SK-N-SH (cell line): ENCODE data around the gene TNFAIP8L3. TPM values are rescaled to one million over a fixed set of nuclear protein-coding genes. Genes with fewer than 3 reads are reported as not detected.

ENCODE experiments used
- CTCF ChIA-PET: fragments of 300-600, 350-600 bp; formaldehyde crosslinking; extraction: SDS; loops from one replicate; lab custom pipeline; 2021; lab: Yijun Ruan, JAX
- POLR2A ChIA-PET: fragments of 350-600 bp; sonication (Branson Sonifier 250); formaldehyde crosslinking; extraction: SDS; loops from one replicate; lab custom pipeline; 2020; ENCODE audit warnings: antibody characterized with exemption, inconsistent platforms; lab: Yijun Ruan, JAX
- DNase-seq: peaks from one replicate; pipeline ENCODE4 v3.0.0; 2012
- H2AFZ ChIP-seq: fragments of 200-600 bp; sonication (generic); 2 replicates; pipeline ENCODE4 v1.8.1; 2016; ENCODE audit warnings: antibody characterized with exemption, mild to moderate bottlenecking, low read depth
- H3F3A ChIP-seq: fragments of 200-600 bp; sonication (generic); replicated peaks from 2 replicates; pipeline ENCODE3; 2016; ENCODE audit warnings: antibody characterized with exemption, mild to moderate bottlenecking; ENCODE audit not compliant: insufficient read depth
- H3K27ac ChIP-seq, 2 experiments: fragments of 200-500 bp in 1 of 2; fragments of 200-600 bp in 1 of 2; sonication (Bioruptor generic) in 1 of 2; sonication (generic), shearing (Covaris generic) in 1 of 2; 2 replicates each; pipeline versions ENCODE4 v1.5.1 to v1.6.1; 2014 to 2016; ENCODE audit warnings: low read depth in 2 of 2, inconsistent platforms in 1 of 2, low read length in 1 of 2, mild to moderate bottlenecking in 1 of 2, mixed read lengths in 1 of 2
- H3K27me3 ChIP-seq: fragments of 200-600 bp; sonication (generic), shearing (Covaris generic); 2 replicates; pipeline ENCODE4 v1.6.1; 2016; ENCODE audit warnings: mixed run types; ENCODE audit not compliant: insufficient read depth
- H3K36me3 ChIP-seq, 2 experiments: fragments of 200-500 bp in 1 of 2; fragments of 200-600 bp in 1 of 2; sonication (Bioruptor generic) in 1 of 2; sonication (generic) in 1 of 2; replicated peaks in 1 of 2; 2 replicates each; pipeline versions ENCODE3 to v1.5.1; 2014 to 2016; ENCODE audit warnings: low read length in 1 of 2, mild to moderate bottlenecking in 1 of 2; ENCODE audit not compliant: insufficient read depth in 2 of 2, control insufficient read depth in 1 of 2
- H3K4me1 ChIP-seq, 2 experiments: fragments of 200-500 bp in 1 of 2; fragments of 200-600 bp in 1 of 2; sonication (Bioruptor generic) in 1 of 2; sonication (generic), shearing (Covaris generic) in 1 of 2; 2 replicates each; pipeline versions ENCODE4 v1.5.1 to v1.6.1; 2014 to 2016; ENCODE audit warnings: low read depth in 1 of 2, low read length in 1 of 2, mixed run types in 1 of 2; ENCODE audit not compliant: insufficient read depth in 2 of 2, control insufficient read depth in 1 of 2
- H3K4me2 ChIP-seq: fragments of 200-600 bp; sonication (generic), shearing (Covaris generic); 2 replicates; pipeline ENCODE4 v1.6.1; 2017; ENCODE audit warnings: mixed run types
- H3K4me3 ChIP-seq, 2 experiments: fragments of 200-500 bp in 1 of 2; fragments of 200-600 bp in 1 of 2; sonication (Bioruptor generic) in 1 of 2; sonication (generic), shearing (Covaris generic) in 1 of 2; 2 replicates each; pipeline versions ENCODE4 v1.5.1 to v1.8.1; 2014 to 2016; ENCODE audit warnings: low read depth in 2 of 2, inconsistent platforms in 1 of 2, low read length in 1 of 2, mild to moderate bottlenecking in 1 of 2, mixed read lengths in 1 of 2, moderate library complexity in 1 of 2
- H3K79me2 ChIP-seq: fragments of 200-600 bp; sonication (generic); 2 replicates; pipeline ENCODE4 v1.8.1; 2017; ENCODE audit warnings: mild to moderate bottlenecking; ENCODE audit not compliant: insufficient read depth
- H3K9ac ChIP-seq: fragments of 200-600 bp; sonication (generic); 2 replicates; pipeline ENCODE4 v1.6.1; 2017; ENCODE audit warnings: mixed run types
- H3K9me2 ChIP-seq: fragments of 200-600 bp; sonication (generic); 2 replicates; pipeline ENCODE4 v1.6.1; 2017; ENCODE audit warnings: mixed run types
- H3K9me3 ChIP-seq: fragments of 200-600 bp; sonication (generic); 2 replicates; pipeline ENCODE4 v1.6.1; 2017; ENCODE audit warnings: mixed run types, mild to moderate bottlenecking, moderate library complexity
- H4K20me1 ChIP-seq: fragments of 200-600 bp; sonication (generic); 2 replicates; pipeline ENCODE4 v1.6.1; 2017; ENCODE audit warnings: mild to moderate bottlenecking, mixed run types; ENCODE audit not compliant: insufficient read depth
- CHD2 ChIP-seq: fragments of 150-350 bp; IDR thresholded peaks from 2 replicates; pipeline ENCODE4 v1.6.1; 2018; ENCODE audit warnings: low read length; ENCODE audit not compliant: partially characterized antibody
- CTCF ChIP-seq: fragments of 200-600 bp; sonication (generic); IDR thresholded peaks from 2 replicates; pipeline ENCODE4 v1.6.1; 2017; ENCODE audit warnings: antibody characterized with exemption, mild to moderate bottlenecking, moderate library complexity
- EP300 ChIP-seq, 2 experiments: IDR thresholded peaks; 2 replicates each; pipeline versions ENCODE4 v1.4.0 to v1.6.1; 2012; ENCODE audit warnings: borderline replicate concordance in 1 of 2, low read depth in 1 of 2, low read length in 1 of 2
- FOSL2 ChIP-seq: IDR thresholded peaks from 2 replicates; pipeline ENCODE4 v1.4.0; 2012; ENCODE audit warnings: low read depth, mild to moderate bottlenecking, moderate library complexity, borderline replicate concordance
- FOXJ3 ChIP-seq: sonication (generic); formaldehyde crosslinking; IDR thresholded peaks from 2 replicates; pipeline ENCODE4 v1.5.1; 2020; ENCODE audit warnings: mild to moderate bottlenecking, missing genetic modification reagents
- MEF2A ChIP-seq: IDR thresholded peaks from 2 replicates; pipeline ENCODE4 v1.4.0; 2012; ENCODE audit warnings: low read depth, borderline replicate concordance
- MXI1 ChIP-seq: IDR thresholded peaks from 2 replicates; pipeline ENCODE4 v1.6.1; 2012; ENCODE audit warnings: mild to moderate bottlenecking, low read depth, low read length, improper control_type of control experiment
- POLR2AphosphoS5 ChIP-seq: IDR thresholded peaks from 2 replicates; pipeline ENCODE4 v1.6.1; 2012; ENCODE audit warnings: low read depth, low read length
- RXRA ChIP-seq: IDR thresholded peaks from 2 replicates; pipeline ENCODE4 v1.4.0; 2012; ENCODE audit warnings: low read depth, mild to moderate bottlenecking, borderline replicate concordance
- SIN3A ChIP-seq: IDR thresholded peaks from 2 replicates; pipeline ENCODE4 v1.6.1; 2012; ENCODE audit warnings: low read depth, mild to moderate bottlenecking, low read length, moderate library complexity, borderline replicate concordance
- TCF12 ChIP-seq: IDR thresholded peaks from 2 replicates; pipeline ENCODE4 v1.4.0; 2012
- TEAD4 ChIP-seq: IDR thresholded peaks from 2 replicates; pipeline ENCODE4 v1.4.0; 2012; ENCODE audit warnings: mild to moderate bottlenecking, borderline replicate concordance; ENCODE audit not compliant: insufficient read depth
- YY1 ChIP-seq: IDR thresholded peaks from 2 replicates; pipeline ENCODE4 v1.4.0; 2012; ENCODE audit warnings: low read depth, mild to moderate bottlenecking
- WGBS: methylation state at CpG from one replicate; pipeline ENCODE4 v1.1.6; 2017; ENCODE audit warnings: low lambda C conversion rate; 5-methylcytosine and 5-hydroxymethylcytosine counted together
- polyA plus RNA-seq, 3 experiments: library from polyadenylated mRNA; depleted of rRNA; stranded (reverse); fragments of >200 nt; gene quantifications; 2 replicates each; pipeline ENCODE4 v1.2.3, GENCODE V29; 2012
- TF ChIP-seq, protein P1 (sequence below): IDR thresholded peaks from 2 replicates; pipeline ENCODE4 v1.6.1; 2012; ENCODE audit warnings: mild to moderate bottlenecking, low read depth, low read length, moderate library complexity

The TNFAIP8L3 gene
- polyA plus RNA-seq, 1 of the 3 experiments (the other 2 are of a cell fraction) = 0.08 TPM

- no peak for TF ChIP-seq CHD2
- TF ChIP-seq FOSL2 = no peak
- no peak for TF ChIP-seq RXRA
- TF ChIP-seq CTCF = no peak
- TF ChIP-seq, protein P1, sequence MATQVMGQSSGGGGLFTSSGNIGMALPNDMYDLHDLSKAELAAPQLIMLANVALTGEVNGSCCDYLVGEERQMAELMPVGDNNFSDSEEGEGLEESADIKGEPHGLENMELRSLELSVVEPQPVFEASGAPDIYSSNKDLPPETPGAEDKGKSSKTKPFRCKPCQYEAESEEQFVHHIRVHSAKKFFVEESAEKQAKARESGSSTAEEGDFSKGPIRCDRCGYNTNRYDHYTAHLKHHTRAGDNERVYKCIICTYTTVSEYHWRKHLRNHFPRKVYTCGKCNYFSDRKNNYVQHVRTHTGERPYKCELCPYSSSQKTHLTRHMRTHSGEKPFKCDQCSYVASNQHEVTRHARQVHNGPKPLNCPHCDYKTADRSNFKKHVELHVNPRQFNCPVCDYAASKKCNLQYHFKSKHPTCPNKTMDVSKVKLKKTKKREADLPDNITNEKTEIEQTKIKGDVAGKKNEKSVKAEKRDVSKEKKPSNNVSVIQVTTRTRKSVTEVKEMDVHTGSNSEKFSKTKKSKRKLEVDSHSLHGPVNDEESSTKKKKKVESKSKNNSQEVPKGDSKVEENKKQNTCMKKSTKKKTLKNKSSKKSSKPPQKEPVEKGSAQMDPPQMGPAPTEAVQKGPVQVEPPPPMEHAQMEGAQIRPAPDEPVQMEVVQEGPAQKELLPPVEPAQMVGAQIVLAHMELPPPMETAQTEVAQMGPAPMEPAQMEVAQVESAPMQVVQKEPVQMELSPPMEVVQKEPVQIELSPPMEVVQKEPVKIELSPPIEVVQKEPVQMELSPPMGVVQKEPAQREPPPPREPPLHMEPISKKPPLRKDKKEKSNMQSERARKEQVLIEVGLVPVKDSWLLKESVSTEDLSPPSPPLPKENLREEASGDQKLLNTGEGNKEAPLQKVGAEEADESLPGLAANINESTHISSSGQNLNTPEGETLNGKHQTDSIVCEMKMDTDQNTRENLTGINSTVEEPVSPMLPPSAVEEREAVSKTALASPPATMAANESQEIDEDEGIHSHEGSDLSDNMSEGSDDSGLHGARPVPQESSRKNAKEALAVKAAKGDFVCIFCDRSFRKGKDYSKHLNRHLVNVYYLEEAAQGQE = no peak
- no peak overlapping the region for H3K27ac ChIP-seq
- ChIA-PET CTCF (interaction anchor here (0.7 to 3.5 kb wide), 5 partner anchors 10 to 119 kb away, joined by 3 to 19 read pairs (median 10); no protein-coding TSS in a partner anchor), POLR2A (no interaction called here)
- no peaks in the 10 kb centered on the region for H3K79me2 ChIP-seq
- H3K36me3 ChIP-seq = no peaks in the 10 kb centered on the region
- no peaks in the 10 kb centered on the region for H3K9me2 ChIP-seq
- no peaks in the 10 kb centered on the region for H3K9me3 ChIP-seq
- DNase-seq = no peak
- no peaks in the 10 kb centered on the region for H4K20me1 ChIP-seq
- no peaks in the 10 kb centered on the region for H3K27me3 ChIP-seq
- no peak overlapping the region for H2AFZ ChIP-seq
- peaks cover 3 to 4% of the 10 kb centered on the region in 2 experiments; a peak in 2 of 4 replicates for H3K4me1 ChIP-seq
- H3K4me3 ChIP-seq = no peak overlapping the region
- peaks cover 15% of the 10 kb centered on the region for H3F3A ChIP-seq
- no peak overlapping the region for H3K9ac ChIP-seq
- H3K4me2 ChIP-seq = no peak overlapping the region
These were observed 39.9 kb upstream of the TNFAIP8L3 start for GRCh38 chr15:51134416-51135199.

GRCh38 chr15:51133140-51133765 lies 38.5 kb upstream of the TNFAIP8L3 start:
- no peaks in the 10 kb centered on the region for H3K79me2 ChIP-seq
- peaks cover 15% of the 10 kb centered on the region for H3F3A ChIP-seq
- no peak overlapping the region for H2AFZ ChIP-seq
- no peaks in the 10 kb centered on the region for H3K9me3 ChIP-seq
- H3K4me1 ChIP-seq = peaks cover 3 to 4% of the 10 kb centered on the region in 2 experiments; a peak in 2 of 4 replicates
- H3K36me3 ChIP-seq = no peaks in the 10 kb centered on the region
- WGBS = 62% methylated on average over 7 of the region's 7 CpGs
- no peak overlapping the region for H3K27ac ChIP-seq
- no peaks in the 10 kb centered on the region for H3K27me3 ChIP-seq
- no peaks in the 10 kb centered on the region for H3K9me2 ChIP-seq
- DNase-seq = no peak
- H4K20me1 ChIP-seq = no peaks in the 10 kb centered on the region
- no peak overlapping the region for H3K9ac ChIP-seq
- peak overlapping the region; percentile 20; the same call in 1 of the 2 replicates for H3K4me2 ChIP-seq
- POLR2A ChIA-PET = no interaction called here
- H3K4me3 ChIP-seq = peak overlapping the region in 1 of 2 experiments; percentile 47; a peak in 1 of 4 replicates
- CTCF ChIA-PET = interaction anchor here (0.7 to 3.5 kb wide), 19 partner anchors 9 to 247 kb away, joined by 3 to 19 read pairs (median 5); no protein-coding TSS in a partner anchor
- TF ChIP-seq MXI1 (no peak), TCF12 (no peak), CHD2 (no peak), YY1 (no peak), FOXJ3 (CRISPR knock-in tag) (no peak), EP300 (IDR thresholded peaks at IDR 0.05; ENCODE audit: borderline replicate concordance in 1 of 2, low read depth in 1 of 2, low read length in 1 of 2) (no peak), POLR2AphosphoS5 (no peak), SIN3A (no peak), TEAD4 (no peak), MEF2A (no peak)
- TF ChIP-seq, protein P1 = no peak
